Measurements from ENCODE around the gene CSNK2B. TPM values are rescaled to one million over a fixed set of nuclear protein-coding genes. Genes with fewer than 3 reads are reported as not detected.

The CSNK2B gene
- polyA plus RNA-seq, 2 of the 4 experiments (the other 2 are of a cell fraction): 41.8 to 141 TPM

GRCh38 chr6:31642798-31643570 is 22.9 kb upstream of the CSNK2B start:
- ChIA-PET CTCF (interaction anchor here (1.0 kb wide), 1 partner anchor 10 kb away, joined by 5 read pairs; the partner anchor contains the start of gene BAG6), POLR2A (interaction anchor here (1.5 kb wide), 1 partner anchor 9 kb away, joined by 4 read pairs; no protein-coding TSS in a partner anchor)
- Histone ChIP-seq H3K4me3 (no peak overlapping the region), H3K4me1 (no peaks in the 10 kb centered on the region), H3K27ac (no peak overlapping the region), H3K9me3 (no peaks in the 10 kb centered on the region), H3K4me2 (no peak overlapping the region)
- WGBS (ENCODE audit: missing lambda C conversion rate): 96% methylated on average over 6 of the region's 6 CpGs
- ATAC-seq: no peak
- DNase-seq (ENCODE audit: low read depth in 1 of 2, low spot score in 1 of 2): no peak
- no peak for FAIRE-seq
- TF ChIP-seq POLR2AphosphoS2 (conservative IDR thresholded peaks at IDR 0.05; ENCODE audit: low read length) (no peak), RFX5 (IDR thresholded peaks at IDR 0.05) (no peak), RNF2 (IDR thresholded peaks at IDR 0.05; ENCODE audit: borderline replicate concordance, low read depth) (no peak), BCL3 (IDR thresholded peaks at IDR 0.05) (no peak), CHD2 (IDR thresholded peaks at IDR 0.05; ENCODE audit: low read length, partially characterized antibody) (no peak), HEYL (CRISPR knock-in tag; IDR thresholded peaks at IDR 0.05) (no peak), CBX2 (IDR thresholded peaks at IDR 0.05; ENCODE audit: borderline replicate concordance, low read depth) (no peak), FOSB (CRISPR knock-in tag; IDR thresholded peaks at IDR 0.05) (no peak), HOXB5 (CRISPR knock-in tag; IDR thresholded peaks at IDR 0.05) (no peak), CEBPB (IDR thresholded peaks at IDR 0.05) (no peak), EP300 (IDR thresholded peaks at IDR 0.05) (no peak), NPAS2 (CRISPR knock-in tag; IDR thresholded peaks at IDR 0.05; ENCODE audit: borderline replicate concordance) (no peak), HOXB13 (CRISPR knock-in tag; IDR thresholded peaks at IDR 0.05; ENCODE audit: low read depth) (no peak), REST (IDR thresholded peaks at IDR 0.05) (no peak), ZFP36 (IDR thresholded peaks at IDR 0.05; ENCODE audit: borderline replicate concordance, partially characterized antibody) (no peak), HES2 (IDR thresholded peaks at IDR 0.05) (no peak), MAFK (IDR thresholded peaks at IDR 0.05; ENCODE audit: partially characterized antibody) (no peak), KDM1A (IDR thresholded peaks at IDR 0.05; ENCODE audit: low read depth) (no peak)

GRCh38 chr6:31643818-31644454 is 21.9 kb upstream of the CSNK2B start:
- Histone ChIP-seq H3K9me3 (no peaks in the 10 kb centered on the region), H3K4me2 (no peak overlapping the region), H3K27ac (no peak overlapping the region), H3K4me3 (no peak overlapping the region), H3K4me1 (no peaks in the 10 kb centered on the region)
- TF ChIP-seq ZC3H11A (IDR thresholded peaks at IDR 0.05) (no peak), NR3C1 (IDR thresholded peaks at IDR 0.05) (no peak), MYC (IDR thresholded peaks at IDR 0.05; ENCODE audit: borderline replicate concordance, low read length) (no peak), TP53 (CRISPR knock-in tag; IDR thresholded peaks at IDR 0.05) (no peak), ZFP36 (IDR thresholded peaks at IDR 0.05; ENCODE audit: borderline replicate concordance, partially characterized antibody) (no peak), POLR2A (IDR thresholded peaks at IDR 0.05; ENCODE audit: low read length) (no peak), MAZ (IDR thresholded peaks at IDR 0.05; ENCODE audit: borderline replicate concordance, low read depth, low read length) (no peak), EHF (CRISPR knock-in tag; IDR thresholded peaks at IDR 0.05) (no peak), EP300 (IDR thresholded peaks at IDR 0.05) (no peak), PBX3 (IDR thresholded peaks at IDR 0.05) (no peak), E2F6 (IDR thresholded peaks at IDR 0.05; ENCODE audit: borderline replicate concordance, low read depth) (no peak), RARB (CRISPR knock-in tag; IDR thresholded peaks at IDR 0.05) (no peak), MAX (IDR thresholded peaks at IDR 0.05) (no peak)
- ATAC-seq: peak; percentile 44 to 47; a peak in 5 of 6 replicates
- CTCF ChIA-PET: interaction anchor here (1.0 to 1.6 kb wide), 3 partner anchors 9 to 97 kb away, joined by 3 to 5 read pairs (median 3); partner anchors contain the start of genes ATP6V1G2 and BAG6
- WGBS (ENCODE audit: missing lambda C conversion rate): 90% methylated on average over 10 of the region's 17 CpGs
- POLR2A ChIA-PET: interaction anchor here (0.6 kb wide), 1 partner anchor 60 kb away, joined by 3 read pairs; no protein-coding TSS in a partner anchor
- FAIRE-seq: no peak
- no peak for DNase-seq (ENCODE audit: low read depth in 1 of 2, low spot score in 1 of 2)
